ENCODE measurements around the gene NPC1L1.

- TF ChIP-seq CTCF (IDR thresholded peaks at IDR 0.05; ENCODE audit: low read depth, low read length, poor library complexity, severe bottlenecking) (no peak), EZH2phosphoT487 (IDR thresholded peaks at IDR 0.05; ENCODE audit: borderline replicate concordance, low read length) (no peak)
These were observed 16.4 kb upstream of the NPC1L1 start for GRCh38 chr7:44557485-44557884.

All from DOHH2 (cell line).